ENCODE results near the gene RIN3.

GRCh38 chr14:92645841-92646478, 132.4 kb downstream of the RIN3 start:
- no peak for TF ChIP-seq CTCF (IDR thresholded peaks at IDR 0.05 in 8 of 11, conservative IDR thresholded peaks at IDR 0.05 in 3 of 11)
- no peak for TF ChIP-seq POLR2A (IDR thresholded peaks at IDR 0.05)

Data from spleen (tissue), 7 donors.